H9 (cell line): ENCODE measurements around the gene EDA. TPM values are rescaled to one million over a fixed set of nuclear protein-coding genes. Genes with fewer than 3 reads are reported as not detected.

Experiments used
- DNase-seq: peaks from one replicate; pipeline ENCODE4 v3.0.0-alpha.2; 2017
- H2AFZ ChIP-seq: one replicate; pipeline ENCODE4 v1.6.1; 2013; ENCODE audit warnings: mild to moderate bottlenecking, low read length, control low read depth, moderate library complexity
- H2AK5ac ChIP-seq: 2 replicates; pipeline ENCODE4 v1.6.1; 2013; ENCODE audit warnings: low read length, control low read depth, mixed read lengths; ENCODE audit not compliant: insufficient read length
- H2BK120ac ChIP-seq: one replicate; pipeline ENCODE4 v1.6.1; 2013; ENCODE audit warnings: low read depth, mild to moderate bottlenecking, low read length, control low read depth, inconsistent platforms; ENCODE audit not compliant: poor library complexity, severe bottlenecking
- H2BK12ac ChIP-seq: 2 replicates; pipeline ENCODE4 v1.6.1; 2013; ENCODE audit warnings: low read length, control low read depth, mixed read lengths, low read depth; ENCODE audit not compliant: insufficient read length
- H2BK15ac ChIP-seq: 2 replicates; pipeline ENCODE4 v1.6.1; 2013; ENCODE audit warnings: low read depth, low read length, control low read depth
- H2BK20ac ChIP-seq: one replicate; pipeline ENCODE4 v1.6.1; 2013; ENCODE audit warnings: low read depth, mild to moderate bottlenecking, low read length, control low read depth, inconsistent platforms; ENCODE audit not compliant: poor library complexity, severe bottlenecking
- H2BK5ac ChIP-seq: 2 replicates; pipeline ENCODE4 v1.6.1; 2013; ENCODE audit warnings: low read length, control low read depth, mixed read lengths; ENCODE audit not compliant: insufficient read length
- H3K14ac ChIP-seq: 2 replicates; pipeline ENCODE4 v1.6.1; 2013; ENCODE audit warnings: low read length, control low read depth; ENCODE audit not compliant: insufficient read depth
- H3K18ac ChIP-seq: 2 replicates; pipeline ENCODE4 v1.6.1; 2013; ENCODE audit warnings: low read depth, mild to moderate bottlenecking, mixed read lengths, low read length, control low read depth; ENCODE audit not compliant: insufficient read length
- H3K23ac ChIP-seq: 2 replicates; pipeline ENCODE4 v1.6.1; 2013; ENCODE audit warnings: low read length, control low read depth, mixed read lengths, low read depth; ENCODE audit not compliant: insufficient read length
- H3K23me2 ChIP-seq: 2 replicates; pipeline ENCODE4 v1.6.1; 2013; ENCODE audit warnings: low read depth, mild to moderate bottlenecking, mixed read lengths, low read length, control low read depth; ENCODE audit not compliant: insufficient read length, poor library complexity, severe bottlenecking
- H3K27ac ChIP-seq: 2 replicates; pipeline ENCODE4 v1.5.1; 2013; ENCODE audit warnings: low read length, control low read depth, mixed read lengths, low read depth; ENCODE audit not compliant: insufficient read length
- H3K27me3 ChIP-seq: 2 replicates; pipeline ENCODE4 v1.6.1; 2013; ENCODE audit warnings: low read length, control low read depth, inconsistent platforms; ENCODE audit not compliant: insufficient read depth
- H3K4ac ChIP-seq: 2 replicates; pipeline ENCODE4 v1.6.1; 2013; ENCODE audit warnings: low read depth, mild to moderate bottlenecking, control low read depth, inconsistent platforms, low read length, moderate library complexity
- H3K4me1 ChIP-seq: 2 replicates; pipeline ENCODE4 v1.6.1; 2013; ENCODE audit warnings: low read length, control low read depth, inconsistent platforms; ENCODE audit not compliant: insufficient read depth
- H3K4me2 ChIP-seq: 2 replicates; pipeline ENCODE4 v1.6.1; 2013; ENCODE audit warnings: low read length, control low read depth, mixed read lengths; ENCODE audit not compliant: insufficient read length, insufficient read depth
- H3K56ac ChIP-seq: 2 replicates; pipeline ENCODE4 v1.6.1; 2013; ENCODE audit warnings: low read depth, mild to moderate bottlenecking, mixed read lengths, low read length, control low read depth; ENCODE audit not compliant: insufficient read length
- H3K79me1 ChIP-seq: 2 replicates; pipeline ENCODE4 v1.6.1; 2013; ENCODE audit warnings: low read depth, mild to moderate bottlenecking, moderate library complexity, low read length, control low read depth, inconsistent platforms; ENCODE audit not compliant: insufficient read depth, poor library complexity, severe bottlenecking
- H3K79me2 ChIP-seq: 2 replicates; pipeline ENCODE4 v1.6.1; 2013; ENCODE audit warnings: low read length, control low read depth, inconsistent platforms; ENCODE audit not compliant: insufficient read depth
- H3K9ac ChIP-seq: 2 replicates; pipeline ENCODE4 v1.6.1; 2013; ENCODE audit warnings: low read length, control low read depth, mixed read lengths; ENCODE audit not compliant: insufficient read length; ENCODE audit errors: extremely low read depth
- H3K9me3 ChIP-seq: one replicate; pipeline ENCODE4 v1.6.1; 2013; ENCODE audit warnings: low read depth, low read length, inconsistent platforms; ENCODE audit not compliant: control insufficient read depth
- H3T11ph ChIP-seq: one replicate; pipeline ENCODE4 v1.6.1; 2013; ENCODE audit warnings: mild to moderate bottlenecking, low read length, control low read depth, inconsistent platforms
- H4K20me1 ChIP-seq: one replicate; pipeline ENCODE4 v1.6.1; 2013; ENCODE audit not compliant: control insufficient read depth, insufficient read length, insufficient read depth
- H4K5ac ChIP-seq: 2 replicates; pipeline ENCODE4 v1.6.1; 2013; ENCODE audit warnings: low read depth, mild to moderate bottlenecking, mixed read lengths, low read length, control low read depth; ENCODE audit not compliant: insufficient read length
- H4K8ac ChIP-seq: replicated peaks from 2 replicates; pipeline ENCODE4 v1.6.1; 2013; ENCODE audit warnings: low read length, control low read depth, mixed read lengths, low read depth; ENCODE audit not compliant: insufficient read length
- H4K91ac ChIP-seq: 2 replicates; pipeline ENCODE4 v1.6.1; 2013; ENCODE audit warnings: low read depth, mild to moderate bottlenecking, moderate library complexity, mixed read lengths, low read length, control low read depth; ENCODE audit not compliant: insufficient read length
- H3K27ac Mint-ChIP-seq, 3 experiments: 2 replicates in 2 of 3; 3 replicates in 1 of 3; pipeline ENCODE4 v1.8.0; 2020 to 2021; ENCODE audit warnings: mixed read lengths in 3 of 3, mild to moderate bottlenecking in 1 of 3, moderate library complexity in 1 of 3
- H3K27me3 Mint-ChIP-seq: 2 replicates; pipeline ENCODE4 v1.8.0; 2021; ENCODE audit warnings: low read depth, mild to moderate bottlenecking, moderate library complexity, mixed read lengths
- H3K36me3 Mint-ChIP-seq, 3 experiments: 2 replicates in 2 of 3; 3 replicates in 1 of 3; pipeline ENCODE4 v1.8.0; 2020 to 2021; ENCODE audit warnings: low read depth in 3 of 3, mixed read lengths in 3 of 3; ENCODE audit not compliant: insufficient read depth in 1 of 3
- H3K4me1 Mint-ChIP-seq, 2 experiments: 2 replicates each; pipeline ENCODE4 v1.8.0; 2020; ENCODE audit warnings: mixed read lengths in 2 of 2
- H3K4me3 Mint-ChIP-seq, 2 experiments: 2 replicates in 1 of 2; 3 replicates in 1 of 2; pipeline ENCODE4 v1.8.0; 2020 to 2021; ENCODE audit warnings: mild to moderate bottlenecking in 2 of 2, mixed read lengths in 2 of 2, moderate library complexity in 1 of 2
- H3K9me3 Mint-ChIP-seq, 2 experiments: 2 replicates in 1 of 2; 3 replicates in 1 of 2; pipeline ENCODE4 v1.8.0; 2020; ENCODE audit warnings: mild to moderate bottlenecking in 2 of 2, mixed read lengths in 2 of 2, moderate library complexity in 1 of 2
- WGBS: extraction: QIAGEN DNeasy Blood & Tissue Kit; methylation state at CpG from one replicate; pipeline ENCODE4 v1.1.7; 2013; ENCODE audit warnings: missing lambda C conversion rate, low lambda C conversion rate, mixed read lengths; ENCODE audit not compliant: insufficient read length; ENCODE audit errors: extremely low coverage; 5-methylcytosine and 5-hydroxymethylcytosine counted together
- total RNA-seq: library from RNA; stranded (reverse); gene quantifications from 2 replicates; pipeline ENCODE4 v1.2.1, GENCODE V29; 2021
- TF ChIP-seq, protein P1 (sequence below): fragments of 200-600 bp; sonication (generic); conservative IDR thresholded peaks from 3 replicates; pipeline ENCODE4 v1.8.0; 2021; ENCODE audit warnings: antibody characterized with exemption, mild to moderate bottlenecking

Gene EDA
- total RNA-seq, 1 experiment from 2014 or later: 7.7 TPM

DNA sequence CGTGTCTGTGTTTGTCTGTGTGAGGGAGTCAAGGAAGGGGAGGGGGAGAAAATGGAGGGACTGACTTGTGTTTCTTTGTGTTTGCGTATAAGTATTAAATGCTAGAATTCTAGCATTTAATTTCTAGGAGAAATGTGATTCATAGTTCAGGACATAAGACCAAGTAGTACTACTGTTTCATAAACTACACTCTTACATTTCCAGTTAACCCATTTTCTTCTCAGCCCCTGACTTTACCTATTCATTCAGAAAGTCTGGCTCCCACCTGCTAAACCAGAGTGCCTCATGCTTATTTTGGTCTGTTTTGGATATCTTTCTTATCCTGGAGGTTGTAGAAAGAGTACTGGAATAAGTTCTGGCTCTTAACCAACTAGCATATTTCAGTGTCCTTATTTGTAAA is 14.2 kb downstream of the EDA start:
- Histone ChIP-seq H4K91ac (no peak overlapping the region), H3K9me3 (peaks cover 32% of the 10 kb centered on the region), H3K4me2 (no peak overlapping the region), H4K5ac (no peak overlapping the region), H2BK120ac (no peak overlapping the region), H4K20me1 (no peaks in the 10 kb centered on the region), H3K79me1 (no peaks in the 10 kb centered on the region), H3K79me2 (no peaks in the 10 kb centered on the region), H2AK5ac (no peak overlapping the region), H2BK15ac (no peak overlapping the region), H3K4me1 (no peaks in the 10 kb centered on the region), H3K56ac (no peak overlapping the region), H3K23me2 (no peaks in the 10 kb centered on the region), H3K23ac (no peak overlapping the region), H2BK5ac (no peak overlapping the region), H3K14ac (no peak overlapping the region), H3K4ac (no peak overlapping the region), H3K9ac (no peak overlapping the region), H2BK12ac (no peak overlapping the region), H3K27me3 (no peaks in the 10 kb centered on the region), H2BK20ac (no peak overlapping the region), H3T11ph (no peak overlapping the region), H3K27ac (no peak overlapping the region), H4K8ac (no peak overlapping the region), H2AFZ (no peak overlapping the region), H3K18ac (no peak overlapping the region)
- TF ChIP-seq, protein P1, sequence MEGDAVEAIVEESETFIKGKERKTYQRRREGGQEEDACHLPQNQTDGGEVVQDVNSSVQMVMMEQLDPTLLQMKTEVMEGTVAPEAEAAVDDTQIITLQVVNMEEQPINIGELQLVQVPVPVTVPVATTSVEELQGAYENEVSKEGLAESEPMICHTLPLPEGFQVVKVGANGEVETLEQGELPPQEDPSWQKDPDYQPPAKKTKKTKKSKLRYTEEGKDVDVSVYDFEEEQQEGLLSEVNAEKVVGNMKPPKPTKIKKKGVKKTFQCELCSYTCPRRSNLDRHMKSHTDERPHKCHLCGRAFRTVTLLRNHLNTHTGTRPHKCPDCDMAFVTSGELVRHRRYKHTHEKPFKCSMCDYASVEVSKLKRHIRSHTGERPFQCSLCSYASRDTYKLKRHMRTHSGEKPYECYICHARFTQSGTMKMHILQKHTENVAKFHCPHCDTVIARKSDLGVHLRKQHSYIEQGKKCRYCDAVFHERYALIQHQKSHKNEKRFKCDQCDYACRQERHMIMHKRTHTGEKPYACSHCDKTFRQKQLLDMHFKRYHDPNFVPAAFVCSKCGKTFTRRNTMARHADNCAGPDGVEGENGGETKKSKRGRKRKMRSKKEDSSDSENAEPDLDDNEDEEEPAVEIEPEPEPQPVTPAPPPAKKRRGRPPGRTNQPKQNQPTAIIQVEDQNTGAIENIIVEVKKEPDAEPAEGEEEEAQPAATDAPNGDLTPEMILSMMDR: no peak
- Mint-ChIP-seq H3K27me3 (no peaks in the 10 kb centered on the region), H3K4me3 (no peak overlapping the region), H3K4me1 (no peaks in the 10 kb centered on the region), H3K27ac (no peak overlapping the region), H3K9me3 (peaks cover 54 to 60% of the 10 kb centered on the region in 2 experiments), H3K36me3 (peaks cover 0 to 3% (median 3%) of the 10 kb centered on the region in 3 experiments; a peak in 5 of 7 replicates)
- WGBS: no CpG with 5 or more reads among the region's 2 CpGs
- DNase-seq: no peak
